SU-DHL-6 (cell line): ENCODE measurements around the gene TTC27.
"Not testable (repeated sequence)": the region's sequence is repeated elsewhere in the genome, so short reads cannot be mapped to it uniquely, and the experiment has no call there.

ENCODE experiments used
- H2AFZ ChIP-seq: fragments of 200-600 bp; sonication (generic); 2 replicates; pipeline ENCODE4 v1.6.1; 2014; ENCODE audit warnings: low read depth, mild to moderate bottlenecking, moderate library complexity, mixed read lengths, antibody characterized with exemption, low read length; ENCODE audit not compliant: severe bottlenecking
- H3F3A ChIP-seq: fragments of 200-600 bp; shearing (Covaris generic); 2 replicates; pipeline ENCODE4 v1.6.0; 2016; ENCODE audit warnings: antibody characterized with exemption, mild to moderate bottlenecking; ENCODE audit not compliant: insufficient read depth
- H3K27ac ChIP-seq: fragments of 200-600 bp; sonication (generic); 2 replicates; pipeline ENCODE4 v1.5.1; 2016; ENCODE audit warnings: low read depth, mild to moderate bottlenecking, low read length, moderate library complexity, mixed read lengths
- H3K27me3 ChIP-seq: fragments of 200-600 bp; sonication (generic), shearing (Covaris generic); 2 replicates; pipeline ENCODE4 v1.6.0; 2014; ENCODE audit warnings: mild to moderate bottlenecking, low read length
- H3K36me3 ChIP-seq: fragments of 200-600 bp; sonication (generic); 2 replicates; pipeline ENCODE4 v1.6.1; 2014; ENCODE audit warnings: mild to moderate bottlenecking, low read length, mixed read lengths
- H3K4me2 ChIP-seq: fragments of 300-600, 200-600 bp; shearing (Covaris generic), sonication (generic); 2 replicates; pipeline ENCODE4 v1.6.0; 2014; ENCODE audit warnings: low read length, low read depth, mild to moderate bottlenecking; ENCODE audit not compliant: poor library complexity, severe bottlenecking
- H3K4me3 ChIP-seq: fragments of 200-600 bp; sonication (generic); 2 replicates; pipeline ENCODE4 v1.5.1; 2014; ENCODE audit warnings: antibody characterized with exemption, low read length, mild to moderate bottlenecking, mixed read lengths; ENCODE audit not compliant: insufficient read depth, poor library complexity, severe bottlenecking
- H3K79me2 ChIP-seq: fragments of 200-600 bp; sonication (generic); 2 replicates; pipeline ENCODE4 v1.6.1; 2014; ENCODE audit warnings: mild to moderate bottlenecking, low read length, moderate library complexity; ENCODE audit not compliant: insufficient read depth
- H3K9ac ChIP-seq: fragments of 200-600 bp; sonication (generic); 2 replicates; pipeline ENCODE4 v1.7.0; 2014; ENCODE audit warnings: mild to moderate bottlenecking, low read length
- H3K9me2 ChIP-seq: fragments of 200-600 bp; sonication (generic); replicated peaks from 2 replicates; pipeline ENCODE4 v1.6.1; 2014; ENCODE audit warnings: low read length; ENCODE audit not compliant: insufficient read depth
- H3K9me3 ChIP-seq: fragments of 200-600 bp; sonication (generic); 2 replicates; pipeline ENCODE4 v1.6.1; 2014; ENCODE audit warnings: low read length, mixed read lengths; ENCODE audit not compliant: insufficient read depth
- H4K20me1 ChIP-seq: fragments of 200-600 bp; sonication (generic); 2 replicates; pipeline ENCODE4 v1.6.1; 2014; ENCODE audit warnings: low read depth, mild to moderate bottlenecking, antibody characterized with exemption, low read length, moderate library complexity, mixed read lengths
- CTCF ChIP-seq: fragments of 200-600 bp; sonication (generic); IDR thresholded peaks from one replicate; pipeline ENCODE4 v1.5.1; 2017; ENCODE audit warnings: antibody characterized with exemption, mild to moderate bottlenecking, low read length, moderate library complexity; ENCODE audit not compliant: insufficient read depth, poor library complexity, severe bottlenecking
- EZH2phosphoT487 ChIP-seq: fragments of 200-600 bp; sonication (generic), shearing (Covaris generic); conservative IDR thresholded peaks from 2 replicates; pipeline ENCODE4 v1.6.1; 2018; ENCODE audit warnings: mild to moderate bottlenecking, antibody characterized with exemption, low read length, moderate library complexity, mixed read lengths

Gene TTC27

GRCh38 chr2:32844253-32844652 lies 216.4 kb downstream of the TTC27 start:
- Histone ChIP-seq H3K9me3 (no peaks in the 10 kb centered on the region; the same call in 1 of the 2 replicates), H3F3A (no peaks in the 10 kb centered on the region), H3K9me2 (no peaks in the 10 kb centered on the region), H3K4me2 (no peak overlapping the region), H4K20me1 (no peaks in the 10 kb centered on the region), H3K36me3 (no peaks in the 10 kb centered on the region), H2AFZ (no peak overlapping the region), H3K9ac (no peak overlapping the region), H3K27me3 (no peaks in the 10 kb centered on the region), H3K4me3 (no peak overlapping the region), H3K79me2 (no peaks in the 10 kb centered on the region), H3K27ac (no peak overlapping the region)
- TF ChIP-seq EZH2phosphoT487 (no peak), CTCF (no peak)

GRCh38 chr2:32846274-32846673 lies 218.4 kb downstream of the TTC27 start:
- not testable (repeated sequence) for H4K20me1 ChIP-seq, H3K27me3 ChIP-seq, H2AFZ ChIP-seq, H3K79me2 ChIP-seq, H3K4me3 ChIP-seq, H3K27ac ChIP-seq, H3K9me2 ChIP-seq, H3F3A ChIP-seq, H3K9ac ChIP-seq, H3K4me2 ChIP-seq, H3K9me3 ChIP-seq, H3K36me3 ChIP-seq

GRCh38 chr2:32847734-32848133 lies 219.9 kb downstream of the TTC27 start:
- no peaks in the 10 kb centered on the region for H3K27me3 ChIP-seq

More at GRCh38 chr2:32847734-32848133, 219.9 kb downstream of the TTC27 start:
- no peaks in the 10 kb centered on the region for H4K20me1 ChIP-seq
- TF ChIP-seq CTCF = no peak
- no peak for TF ChIP-seq EZH2phosphoT487
- no peak overlapping the region for H3K4me2 ChIP-seq
- no peaks in the 10 kb centered on the region for H3K9me2 ChIP-seq
- H3K79me2 ChIP-seq = no peaks in the 10 kb centered on the region
- H3K9ac ChIP-seq = no peak overlapping the region
- no peaks in the 10 kb centered on the region for H3F3A ChIP-seq
- no peak overlapping the region for H2AFZ ChIP-seq
- no peaks in the 10 kb centered on the region; the same call in 1 of the 2 replicates for H3K9me3 ChIP-seq
- no peak overlapping the region for H3K4me3 ChIP-seq
- H3K27ac ChIP-seq = no peak overlapping the region
- H3K36me3 ChIP-seq = no peaks in the 10 kb centered on the region
